Smooth muscle cell (in vitro differentiated cells): ENCODE measurements around the gene KIF18B. TPM values are rescaled to one million over a fixed set of nuclear protein-coding genes. Genes with fewer than 3 reads are reported as not detected.

Source experiments
- DNase-seq: peaks from one replicate; lab custom pipeline; 2025; ENCODE audit not compliant: unreplicated experiment; lab: John Stamatoyannopoulos, UW
- H2AFZ ChIP-seq: fragments of 200-600 bp; sonication (generic); 2 replicates; pipeline ENCODE4 v1.6.0; 2016; ENCODE audit warnings: antibody characterized with exemption, low read depth, mild to moderate bottlenecking
- H3F3A ChIP-seq: fragments of 200-600 bp; sonication (generic); 2 replicates; pipeline ENCODE4 v1.6.0; 2017; ENCODE audit warnings: antibody characterized with exemption, low read depth
- H3K27ac ChIP-seq: fragments of 200-600 bp; sonication (generic); 2 replicates; pipeline ENCODE4 v1.5.1; 2016; ENCODE audit warnings: low read depth, mild to moderate bottlenecking
- H3K27me3 ChIP-seq: fragments of 200-600 bp; sonication (generic); 2 replicates; pipeline ENCODE4 v1.6.1; 2016; ENCODE audit warnings: low read depth, mild to moderate bottlenecking
- H3K36me3 ChIP-seq: fragments of 200-600 bp; sonication (generic); 2 replicates; pipeline ENCODE4 v1.5.1; 2016; ENCODE audit warnings: low read depth
- H3K4me1 ChIP-seq: fragments of 200-600 bp; sonication (generic); 2 replicates; pipeline ENCODE4 v1.5.1; 2016; ENCODE audit warnings: low read depth
- H3K4me2 ChIP-seq: fragments of 200-600 bp; sonication (generic); 2 replicates; pipeline ENCODE4 v1.6.0; 2016; ENCODE audit warnings: mild to moderate bottlenecking
- H3K4me3 ChIP-seq: fragments of 200-600 bp; sonication (generic); 2 replicates; pipeline ENCODE4 v1.5.1; 2016; ENCODE audit warnings: mild to moderate bottlenecking
- H3K79me2 ChIP-seq: fragments of 200-600 bp; sonication (generic); 2 replicates; pipeline ENCODE4 v1.6.0; 2016; ENCODE audit warnings: low read depth, mild to moderate bottlenecking
- H3K9ac ChIP-seq: fragments of 200-600 bp; sonication (generic); 2 replicates; pipeline ENCODE4 v1.6.0; 2016; ENCODE audit warnings: low read depth
- H3K9me3 ChIP-seq: fragments of 200-600 bp; sonication (generic); replicated peaks from 2 replicates; pipeline ENCODE4 v1.5.1; 2016; ENCODE audit warnings: low read depth
- H4K20me1 ChIP-seq: fragments of 200-600 bp; sonication (generic); 2 replicates; pipeline ENCODE4 v1.6.0; 2016; ENCODE audit warnings: low read depth
- CTCF ChIP-seq: fragments of 200-600 bp; sonication (generic); IDR thresholded peaks from 2 replicates; pipeline ENCODE4 v1.5.1; 2017; ENCODE audit warnings: borderline replicate concordance, mild to moderate bottlenecking, antibody characterized with exemption; ENCODE audit not compliant: insufficient read depth, poor library complexity, severe bottlenecking
- WGBS: methylation state at CpG from one replicate; pipeline ENCODE4 v1.1.7; 2016; ENCODE audit warnings: low lambda C conversion rate; 5-methylcytosine and 5-hydroxymethylcytosine counted together
- polyA plus RNA-seq: library from polyadenylated mRNA; unstranded; fragments of >200 nt; fragmentation: Nextera tagmentation; extraction: Ambion mirVana; gene quantifications from 2 replicates; pipeline ENCODE4 v1.2.1, GENCODE V29; 2016
- total RNA-seq: library from RNA; depleted of rRNA; stranded (reverse); fragments of >200 nt; gene quantifications from 2 replicates; pipeline ENCODE4 v1.2.3, GENCODE V29; 2014

The KIF18B gene
- total and polyA plus RNA-seq, 2 experiments from 2014 or later, result 2.7 to 3.4 TPM

DNA sequence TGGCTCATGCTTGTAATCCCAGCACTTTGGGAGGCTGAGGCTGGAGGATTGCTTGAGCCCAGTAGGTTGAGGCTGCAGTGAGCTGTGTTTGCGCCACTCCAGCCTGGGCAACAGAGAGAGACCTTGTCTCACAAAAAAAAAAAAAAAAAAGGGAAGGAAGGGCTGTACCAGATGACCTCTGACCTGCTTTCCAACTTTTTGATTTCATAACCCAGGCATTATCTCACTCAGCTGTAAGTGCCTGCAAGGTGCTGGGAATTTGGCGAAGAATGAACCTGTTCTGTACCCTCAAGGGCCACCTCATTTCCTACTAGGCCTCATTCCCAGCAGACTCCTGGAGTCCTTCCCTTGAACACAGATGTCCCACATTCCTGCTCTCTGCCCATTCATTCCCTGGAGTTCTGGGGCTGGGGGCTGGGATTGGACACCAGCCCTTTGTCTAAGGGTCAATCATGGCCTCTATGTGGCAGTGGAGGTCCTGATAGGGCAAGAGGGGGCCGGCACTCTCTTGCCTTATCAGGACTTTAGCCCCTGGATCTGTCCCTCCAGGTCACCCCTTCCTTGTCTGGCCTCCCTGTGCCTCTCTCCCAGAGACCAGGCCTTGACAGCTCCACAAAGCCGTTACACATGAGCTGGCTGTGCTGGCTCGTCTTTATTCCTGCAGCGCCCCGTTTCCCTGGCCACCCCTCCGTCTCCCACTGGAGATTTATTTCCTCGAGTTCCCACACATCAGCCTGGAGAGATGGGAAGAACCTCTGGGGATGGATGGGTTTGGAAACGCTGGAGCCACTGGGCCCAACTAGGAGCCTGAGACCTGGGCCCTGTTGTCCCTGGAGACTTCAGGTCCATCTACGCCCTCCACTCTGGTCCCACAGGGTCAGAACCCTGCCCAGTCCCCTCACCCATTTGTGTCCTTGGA lies 31.5 kb downstream of the KIF18B start:
- Histone ChIP-seq H3K9ac (no peak overlapping the region), H3K36me3 (no peaks in the 10 kb centered on the region), H3K27me3 (peaks cover 14% of the 10 kb centered on the region), H3K9me3 (no peaks in the 10 kb centered on the region), H3F3A (no peaks in the 10 kb centered on the region), H4K20me1 (no peaks in the 10 kb centered on the region), H3K27ac (no peak overlapping the region), H3K4me1 (peaks cover 2% of the 10 kb centered on the region), H3K79me2 (no peaks in the 10 kb centered on the region), H2AFZ (no peak overlapping the region), H3K4me3 (no peak overlapping the region), H3K4me2 (no peak overlapping the region)
- 89% methylated on average over 11 of the region's 11 CpGs for WGBS
- TF ChIP-seq CTCF, result no peak
- no peak for DNase-seq

GRCh38 chr17:44915321-44915726 lies 32.2 kb downstream of the KIF18B start, which contains the start of gene GFAP:
Gene GFAP (minus strand): TSS chr17:44915500. CDS start chr17:44915486, 14 bp downstream.
- H3F3A ChIP-seq, result no peaks in the 10 kb centered on the region
- no peak for TF ChIP-seq CTCF
- H3K27ac ChIP-seq, result no peak within 1 kb of the TSS
- no peak within 1 kb of the TSS for H3K4me2 ChIP-seq
- WGBS, result 87% methylated on average over 17 of the region's 17 CpGs
- no peak within 1 kb of the TSS for H3K4me3 ChIP-seq
- H3K9ac ChIP-seq, result no peak within 1 kb of the TSS
- no peak within 1 kb of the TSS for H2AFZ ChIP-seq
- no peaks in the 10 kb centered on the region for H4K20me1 ChIP-seq
- no peaks in the 10 kb centered on the region for H3K36me3 ChIP-seq
- H3K4me1 ChIP-seq, result no peaks in the 10 kb centered on the region
- H3K79me2 ChIP-seq, result no peaks in the 10 kb centered on the region
- no peak for DNase-seq
- peaks cover 14% of the 10 kb centered on the region for H3K27me3 ChIP-seq
- no peaks in the 10 kb centered on the region for H3K9me3 ChIP-seq

- TF ChIP-seq CTCF, result no peak
- Histone ChIP-seq H3K4me1 (no peaks in the 10 kb centered on the region), H3F3A (no peaks in the 10 kb centered on the region), H3K79me2 (no peaks in the 10 kb centered on the region), H2AFZ (no peak overlapping the region), H3K4me2 (no peak overlapping the region), H3K27me3 (peaks cover 14% of the 10 kb centered on the region), H3K9me3 (no peaks in the 10 kb centered on the region), H4K20me1 (no peaks in the 10 kb centered on the region), H3K9ac (no peak overlapping the region), H3K4me3 (no peak overlapping the region), H3K36me3 (no peaks in the 10 kb centered on the region), H3K27ac (no peak overlapping the region)
- WGBS, result 92% methylated on average over 19 of the region's 19 CpGs
- DNase-seq, result no peak
Observed at GRCh38 chr17:44914698-44915271, 32.8 kb downstream of the KIF18B start.
